Hepatocyte (in vitro differentiated cells): Measurements from ENCODE around the gene RPS6KA2. TPM values are rescaled to one million over a fixed set of nuclear protein-coding genes. Genes with fewer than 3 reads are reported as not detected.
A peak's percentile ranks its signal among the peaks of the same experiment; 100 is the strongest.

Experiments used
- DNase-seq: peaks from one replicate; pipeline ENCODE4 v3.0.0-alpha.2; 2016; ENCODE audit warnings: low spot score
- H2AFZ ChIP-seq: fragments of 200-600 bp; sonication (generic); 2 replicates; pipeline ENCODE4 v1.6.0; 2016; ENCODE audit warnings: antibody characterized with exemption, mild to moderate bottlenecking
- H3K27ac ChIP-seq: fragments of 200-600 bp; sonication (generic); 2 replicates; pipeline ENCODE4 v1.5.1; 2016; ENCODE audit warnings: mild to moderate bottlenecking
- H3K27me3 ChIP-seq: fragments of 200-600 bp; sonication (generic); 2 replicates; pipeline ENCODE4 v1.6.1; 2016
- H3K36me3 ChIP-seq: fragments of 200-600 bp; sonication (generic); replicated peaks from 2 replicates; pipeline ENCODE4 v1.5.1; 2016; ENCODE audit warnings: low read depth; ENCODE audit not compliant: insufficient read depth
- H3K4me1 ChIP-seq: fragments of 200-600 bp; sonication (generic); 2 replicates; pipeline ENCODE4 v1.5.1; 2016; ENCODE audit warnings: mild to moderate bottlenecking, moderate library complexity; ENCODE audit not compliant: insufficient read depth
- H3K4me2 ChIP-seq: fragments of 200-600 bp; sonication (generic); 2 replicates; pipeline ENCODE4 v1.6.0; 2016
- H3K4me3 ChIP-seq: fragments of 200-600 bp; sonication (generic); 2 replicates; pipeline ENCODE4 v1.5.1; 2016; ENCODE audit warnings: mild to moderate bottlenecking
- H3K79me2 ChIP-seq: fragments of 200-600 bp; sonication (generic); 2 replicates; pipeline ENCODE4 v1.6.0; 2017; ENCODE audit warnings: mild to moderate bottlenecking
- H3K9me2 ChIP-seq: fragments of 200-600 bp; sonication (generic); replicated peaks from 2 replicates; pipeline ENCODE4 v1.6.0; 2017; ENCODE audit warnings: mild to moderate bottlenecking; ENCODE audit not compliant: insufficient read depth
- H3K9me3 ChIP-seq: fragments of 200-600 bp; sonication (generic); 2 replicates; pipeline ENCODE4 v1.5.1; 2016; ENCODE audit warnings: low read depth, mild to moderate bottlenecking
- H4K20me1 ChIP-seq: fragments of 200-600 bp; sonication (generic); 2 replicates; pipeline ENCODE4 v1.6.0; 2016; ENCODE audit warnings: mild to moderate bottlenecking; ENCODE audit not compliant: insufficient read depth, poor library complexity, severe bottlenecking
- CTCF ChIP-seq: fragments of 200-600 bp; sonication (generic); IDR thresholded peaks from 2 replicates; pipeline ENCODE4 v1.5.1; 2016; ENCODE audit warnings: antibody characterized with exemption, mild to moderate bottlenecking; ENCODE audit not compliant: poor library complexity
- EZH2 ChIP-seq: fragments of 200-600 bp; sonication (generic); IDR thresholded peaks from 2 replicates; pipeline ENCODE4 v1.6.1; 2016; ENCODE audit warnings: antibody characterized with exemption, mild to moderate bottlenecking, borderline replicate concordance
- EZH2phosphoT487 ChIP-seq: fragments of 200-600 bp; sonication (generic); IDR thresholded peaks from one replicate; pipeline ENCODE4 v1.6.1; 2018; ENCODE audit warnings: antibody characterized with exemption, mild to moderate bottlenecking, low read depth, moderate library complexity; ENCODE audit not compliant: unreplicated experiment, severe bottlenecking
- WGBS: methylation state at CpG from one replicate; pipeline ENCODE4 v1.1.6; 2016; ENCODE audit warnings: low lambda C conversion rate; ENCODE audit errors: missing lambda C conversion rate; 5-methylcytosine and 5-hydroxymethylcytosine counted together
- polyA plus RNA-seq: library from polyadenylated mRNA; unstranded; fragments of >200 nt; fragmentation: Nextera tagmentation; extraction: Ambion mirVana; gene quantifications from 2 replicates; pipeline ENCODE4 v1.2.1, GENCODE V29; 2016
- total RNA-seq: library from RNA; depleted of rRNA; stranded (reverse); fragments of >200 nt; gene quantifications from 2 replicates; pipeline ENCODE4 v1.2.3, GENCODE V29; 2014

The RPS6KA2 gene
- total and polyA plus RNA-seq, 2 experiments from 2014 or later: 27.7 to 29.2 TPM

- TF ChIP-seq CTCF (no peak), EZH2phosphoT487 (no peak), EZH2 (no peak)
- no peak overlapping the region for H2AFZ ChIP-seq
- H3K9me3 ChIP-seq: no peaks in the 10 kb centered on the region
- H3K9me2 ChIP-seq: no peaks in the 10 kb centered on the region
- no peak overlapping the region for H3K27ac ChIP-seq
- H3K4me1 ChIP-seq: no peaks in the 10 kb centered on the region
- H3K4me3 ChIP-seq: no peak overlapping the region
- DNase-seq: no peak
- no peaks in the 10 kb centered on the region for H3K27me3 ChIP-seq
- no peak overlapping the region for H3K4me2 ChIP-seq
- H3K79me2 ChIP-seq: peaks cover 62% of the 10 kb centered on the region
- no peaks in the 10 kb centered on the region for H3K36me3 ChIP-seq
- WGBS: 96% methylated on average over 15 of the region's 15 CpGs
- H4K20me1 ChIP-seq: no peaks in the 10 kb centered on the region
Measured at GRCh38 chr6:166596776-166597507, 30.1 kb downstream of the RPS6KA2 start.

- Histone ChIP-seq H3K27ac (peak overlapping the region; percentile 70), H3K9me3 (no peaks in the 10 kb centered on the region), H4K20me1 (no peaks in the 10 kb centered on the region), H3K4me1 (no peaks in the 10 kb centered on the region), H3K27me3 (no peaks in the 10 kb centered on the region), H3K9me2 (no peaks in the 10 kb centered on the region), H3K4me3 (no peak overlapping the region), H3K79me2 (peaks cover 66% of the 10 kb centered on the region), H3K4me2 (no peak overlapping the region), H2AFZ (no peak overlapping the region), H3K36me3 (no peaks in the 10 kb centered on the region)
- TF ChIP-seq CTCF (no peak), EZH2 (no peak), EZH2phosphoT487 (no peak)
- no peak for DNase-seq
- 88% methylated on average over 6 of the region's 6 CpGs for WGBS
Measured at GRCh38 chr6:166595949-166596348, 31.1 kb downstream of the RPS6KA2 start.

GRCh38 chr6:166595061-166595780 lies 31.8 kb downstream of the RPS6KA2 start:
- 84% methylated on average over 13 of the region's 13 CpGs for WGBS
- Histone ChIP-seq H3K36me3 (no peaks in the 10 kb centered on the region), H2AFZ (no peak overlapping the region), H3K4me1 (no peaks in the 10 kb centered on the region), H3K79me2 (peaks cover 68% of the 10 kb centered on the region), H3K4me3 (no peak overlapping the region), H4K20me1 (no peaks in the 10 kb centered on the region), H3K4me2 (no peak overlapping the region), H3K27me3 (no peaks in the 10 kb centered on the region), H3K9me3 (no peaks in the 10 kb centered on the region), H3K27ac (peak overlapping the region; percentile 70), H3K9me2 (no peaks in the 10 kb centered on the region)
- TF ChIP-seq CTCF (no peak), EZH2phosphoT487 (no peak), EZH2 (no peak)
- DNase-seq: no peak
